Kidney capillary endothelial cell (primary cell): Measurements from ENCODE around the gene UPK1B.
"Not testable (repeated sequence)": the region's sequence is repeated elsewhere in the genome, so short reads cannot be mapped to it uniquely, and the experiment has no call there.

Source experiments
- DNase-seq: peaks from one replicate; pipeline ENCODE4 v3.0.0-alpha.2; 2018; ENCODE audit warnings: low spot score

UPK1B gene

GRCh38 chr3:119173325-119173724 is at the start of gene UPK1B:
Gene UPK1B, plus strand, starts transcription at chr3:119173598. Its CDS starts 13,144 bp downstream, at chr3:119186742.
- no peak for DNase-seq

GRCh38 chr3:119125342-119125741 is 48.1 kb upstream of the UPK1B start:
- DNase-seq, result no peak

DNA sequence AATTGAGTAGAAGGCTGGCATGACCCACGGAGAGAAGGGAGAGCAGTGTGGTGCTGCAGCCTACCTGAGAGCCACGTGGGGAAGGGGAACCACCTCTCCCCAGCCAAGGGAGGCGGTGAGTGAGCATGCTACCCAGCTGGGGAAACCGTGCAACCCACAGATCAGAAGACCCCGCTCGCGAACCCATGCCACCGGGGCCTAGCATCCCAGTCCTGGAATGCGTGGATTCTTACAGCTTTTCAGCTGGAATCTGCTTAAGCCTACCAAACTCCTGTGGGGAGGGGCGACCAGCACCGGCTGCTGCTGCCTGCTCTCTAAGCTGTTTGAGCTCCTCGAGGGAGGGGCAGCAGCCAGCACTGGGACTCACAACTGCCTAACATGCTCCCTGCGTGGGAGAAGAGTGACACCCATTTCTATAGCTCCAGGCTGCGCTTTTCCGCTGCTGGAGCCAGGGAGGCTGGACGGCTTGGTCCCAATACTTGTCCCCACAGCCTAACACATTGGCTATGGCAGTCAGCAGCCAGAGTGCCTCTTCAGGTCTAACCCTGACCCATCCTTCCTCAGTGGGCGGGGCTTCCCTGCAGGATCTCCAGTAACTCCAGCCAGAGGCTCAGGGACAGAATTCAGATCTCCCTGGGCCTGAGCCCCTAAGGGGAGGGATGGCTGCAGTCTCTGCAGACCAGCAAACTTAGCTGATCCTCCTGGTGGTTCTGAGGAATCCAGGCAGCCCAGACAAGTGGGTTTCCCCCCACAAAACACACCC is 47.5 kb upstream of the UPK1B start:
- DNase-seq, result no peak

DNA sequence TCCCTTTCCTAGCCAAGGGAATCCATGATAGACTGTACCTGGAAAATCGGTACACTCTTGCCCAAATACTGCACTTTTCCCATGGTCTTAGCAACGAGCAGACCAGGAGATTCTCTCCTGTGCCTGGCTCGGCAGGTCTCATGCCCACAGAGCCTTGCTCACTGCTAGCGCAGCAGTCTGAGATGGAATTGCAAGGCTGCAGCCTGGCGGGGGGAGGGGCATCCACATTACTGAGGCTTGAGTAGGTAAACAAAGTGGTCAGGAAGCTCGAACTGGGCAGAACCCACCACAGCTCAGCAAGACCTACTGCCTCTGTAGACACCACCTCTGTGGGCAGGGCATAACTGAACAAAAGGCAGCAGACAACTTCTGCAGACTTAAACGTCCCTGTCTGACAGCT is 43.1 kb upstream of the UPK1B start:
- not testable (repeated sequence) for DNase-seq

DNA sequence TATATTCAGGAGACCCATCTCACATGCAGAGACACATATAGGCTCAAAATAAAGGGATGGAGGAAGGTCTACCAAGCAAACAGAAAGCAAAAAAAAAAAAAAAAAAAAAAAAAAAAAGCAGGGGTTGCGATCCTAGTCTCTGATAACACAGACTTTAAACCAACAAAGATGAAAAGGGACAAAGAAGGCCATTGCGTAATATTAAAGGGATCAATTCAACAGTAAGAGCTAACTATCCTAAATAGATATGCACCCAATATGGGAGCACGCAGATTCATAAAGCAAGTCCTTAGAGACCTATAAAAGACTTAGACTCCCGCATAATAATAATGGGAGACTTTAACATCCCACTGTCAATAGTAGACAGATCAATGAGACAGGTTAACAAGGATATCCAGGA is 41.1 kb upstream of the UPK1B start:
- DNase-seq, result not testable (repeated sequence)

GRCh38 chr3:119139360-119139759 is 34.0 kb upstream of the UPK1B start:
- DNase-seq, result not testable (repeated sequence)

DNA sequence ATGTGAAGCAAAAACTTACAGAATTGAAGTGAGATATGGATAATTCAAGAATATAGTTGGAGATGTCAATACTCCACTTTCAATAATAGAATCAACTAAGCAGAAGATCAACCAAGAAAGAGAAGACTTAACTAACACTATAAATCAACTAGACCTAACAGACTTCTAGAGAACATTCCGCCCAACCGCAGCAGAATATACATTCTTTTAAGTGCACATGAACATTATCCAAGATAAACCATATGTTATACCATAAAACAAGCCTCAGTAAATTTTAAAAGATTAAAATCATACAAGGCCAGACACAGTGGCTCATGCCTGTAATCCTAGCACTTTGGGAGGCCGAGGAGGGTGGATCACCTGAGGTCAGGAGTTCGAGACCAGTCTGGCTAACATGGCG is 32.9 kb upstream of the UPK1B start:
- DNase-seq, result no peak

GRCh38 chr3:119145128-119145499 is 28.3 kb upstream of the UPK1B start:
- DNase-seq, result no peak

DNA sequence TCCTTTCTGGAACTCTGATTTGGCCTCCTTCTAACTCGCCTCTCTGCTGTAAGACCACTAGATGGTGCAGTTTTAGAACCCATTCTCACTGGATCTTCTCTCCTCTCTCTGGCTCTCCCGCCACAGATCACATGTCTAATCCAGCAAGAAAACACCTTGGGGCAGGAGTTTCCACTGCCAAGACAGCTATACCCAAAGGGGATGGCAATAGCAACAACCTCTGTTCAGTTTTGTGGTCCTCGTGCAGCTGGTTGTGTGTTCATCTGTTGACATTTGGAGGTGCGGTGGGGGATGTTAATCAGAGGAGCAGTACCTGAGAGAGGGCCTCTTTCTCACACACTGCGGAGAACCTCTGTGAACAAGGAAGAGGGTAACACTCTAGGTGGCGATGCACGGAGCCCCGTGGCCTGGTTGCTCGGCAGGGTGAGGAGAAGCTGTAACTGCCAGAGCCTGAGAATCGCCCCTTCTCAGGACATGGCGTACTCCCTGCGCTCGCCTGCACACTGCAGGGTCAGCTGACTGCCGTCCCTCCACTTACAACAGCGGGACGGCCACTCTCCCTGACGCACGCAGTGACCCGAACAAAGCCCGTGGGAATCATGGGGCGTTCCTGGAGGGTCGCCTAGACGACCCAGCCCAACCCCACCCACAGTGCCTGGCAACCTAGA is 27.8 kb upstream of the UPK1B start, which contains the start of gene TEX55:
TEX55 (plus strand) TSS at position 666 of the 668 bp plus-strand sequence. CDS start 25 bp downstream, outside the sequence.
- DNase-seq, result no peak

- no peak for DNase-seq
These were observed 26.6 kb upstream of the UPK1B start for GRCh38 chr3:119146578-119147375.

DNA sequence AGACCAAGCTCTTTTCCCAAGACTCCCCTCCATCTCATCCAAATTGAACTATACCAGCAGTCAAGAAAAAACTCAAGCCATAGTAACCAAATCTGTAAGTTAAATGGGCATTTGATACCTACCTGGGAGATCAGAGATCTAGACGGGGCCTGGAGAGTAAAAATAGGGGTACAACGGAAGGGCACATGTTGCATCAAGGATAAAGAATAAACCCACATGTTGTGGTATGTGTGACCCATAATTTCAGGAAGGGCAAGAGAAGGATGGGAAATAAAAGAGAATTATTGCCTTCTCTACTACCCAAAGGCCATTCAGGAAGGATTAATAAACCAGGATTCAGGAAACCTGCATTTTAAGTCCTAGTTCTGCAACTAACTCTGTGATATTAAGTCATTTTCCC is 25.9 kb upstream of the UPK1B start:
- no peak for DNase-seq

GRCh38 chr3:119148493-119149180 is 24.8 kb upstream of the UPK1B start:
- peak; percentile 11 for DNase-seq

DNA sequence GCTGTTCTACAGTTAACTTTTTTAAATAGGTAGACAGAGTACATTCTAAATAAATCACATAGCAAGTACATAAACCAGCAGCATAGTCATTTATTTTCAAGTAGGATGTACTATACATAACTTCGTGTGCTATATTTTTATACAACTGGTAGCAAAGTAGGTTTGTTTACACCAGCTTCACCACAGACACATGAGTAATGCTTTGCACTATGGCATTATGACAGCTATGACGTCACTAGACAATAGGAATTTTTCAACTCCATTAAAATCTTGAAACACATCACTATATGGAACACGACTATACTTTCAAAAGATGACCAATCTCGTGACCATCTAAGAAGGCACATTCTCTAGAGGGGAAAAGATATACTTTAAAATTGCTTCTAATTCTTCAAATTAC is 23.9 kb upstream of the UPK1B start:
- DNase-seq, result no peak

- no peak for DNase-seq
These were observed 16.5 kb upstream of the UPK1B start for GRCh38 chr3:119156868-119157267.

- DNase-seq, result no peak
These were observed 15.4 kb upstream of the UPK1B start for GRCh38 chr3:119157971-119158370.

- DNase-seq, result no peak
These were observed 13.0 kb upstream of the UPK1B start for GRCh38 chr3:119160361-119160760.

DNA sequence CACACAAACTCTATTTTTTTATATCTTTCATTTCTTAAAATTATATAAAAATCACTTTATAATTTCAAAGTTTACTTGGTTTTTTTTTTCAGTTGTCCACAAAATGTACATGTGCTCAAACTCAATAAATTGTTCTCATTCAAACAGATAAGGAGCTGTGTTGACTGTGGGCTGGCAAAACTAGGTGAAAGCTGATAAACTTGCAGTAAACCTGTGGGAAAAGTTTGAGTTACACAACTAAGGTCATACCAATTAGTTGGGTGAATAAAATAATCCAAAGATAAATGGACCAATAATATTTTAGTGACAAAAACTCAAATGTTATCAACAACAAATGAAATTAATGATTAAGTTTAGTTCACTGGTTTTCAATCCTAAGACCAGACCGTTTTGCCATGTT is 12.6 kb upstream of the UPK1B start:
- DNase-seq, result no peak

DNA sequence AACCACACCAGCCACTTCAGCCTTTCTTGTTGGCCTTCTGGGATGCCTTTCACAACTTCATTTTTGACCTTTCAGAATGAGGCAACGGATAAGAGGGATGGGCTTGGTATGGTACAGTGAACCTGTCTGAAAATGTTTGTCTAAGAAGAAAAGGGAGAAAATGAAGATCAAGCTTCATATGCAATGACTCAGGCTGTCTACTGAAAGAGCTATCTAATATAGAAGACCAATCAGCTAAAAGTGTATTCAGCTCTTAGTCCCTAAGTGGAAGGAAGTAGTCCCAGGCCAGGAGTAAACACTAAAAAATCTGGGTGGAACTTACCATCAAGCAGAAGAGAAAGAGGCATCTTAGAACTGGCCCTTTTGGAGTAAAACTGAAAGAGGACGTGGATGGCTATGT is 12.2 kb upstream of the UPK1B start:
- no peak for DNase-seq

DNA sequence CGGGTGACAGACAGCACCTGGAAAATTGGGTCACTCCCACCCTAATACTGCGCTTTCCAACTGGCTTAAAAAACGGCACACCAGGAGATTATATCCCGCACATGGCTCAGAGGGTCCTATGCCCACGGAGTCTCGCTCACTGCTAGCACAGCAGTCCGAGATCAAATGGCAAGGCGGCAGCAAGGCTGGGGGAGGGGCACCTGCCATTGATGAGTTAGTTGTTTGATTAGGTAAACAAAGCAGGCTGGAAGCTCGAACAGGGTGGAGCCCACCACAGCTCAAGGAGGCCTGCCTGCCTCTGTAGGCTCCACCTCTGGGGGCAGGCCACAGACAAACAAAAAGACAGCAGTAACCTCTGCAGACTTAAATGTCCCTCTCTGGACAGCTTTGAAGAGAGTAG is 8.7 kb upstream of the UPK1B start:
- not testable (repeated sequence) for DNase-seq

- no peak for DNase-seq
These were observed 2.6 kb upstream of the UPK1B start for GRCh38 chr3:119170821-119171220.

GRCh38 chr3:119175872-119176756 is 2.7 kb downstream of the UPK1B start:
- DNase-seq, result no peak
